Measurements from ENCODE around the gene ARID1A.

DNA sequence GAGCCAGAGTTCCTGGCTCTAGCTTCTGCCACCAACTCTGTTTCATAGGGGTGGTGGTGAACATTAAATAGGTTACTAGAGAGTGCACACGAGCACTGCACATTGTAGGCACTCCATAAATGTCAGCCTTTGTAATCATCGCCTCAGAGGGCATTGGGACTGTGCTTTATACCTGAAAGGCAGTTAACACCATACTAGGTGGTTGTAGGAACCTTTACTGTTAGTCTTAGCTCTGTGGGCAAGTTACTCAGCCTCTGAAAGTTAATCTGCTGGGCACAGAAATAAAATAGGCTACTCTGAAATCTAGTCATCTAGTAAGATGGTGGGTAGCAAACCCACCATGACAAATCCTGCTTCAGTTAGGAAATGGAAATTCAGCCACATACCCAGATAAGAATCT, 37.6 kb downstream of the ARID1A start:
- TF ChIP-seq, protein P1, sequence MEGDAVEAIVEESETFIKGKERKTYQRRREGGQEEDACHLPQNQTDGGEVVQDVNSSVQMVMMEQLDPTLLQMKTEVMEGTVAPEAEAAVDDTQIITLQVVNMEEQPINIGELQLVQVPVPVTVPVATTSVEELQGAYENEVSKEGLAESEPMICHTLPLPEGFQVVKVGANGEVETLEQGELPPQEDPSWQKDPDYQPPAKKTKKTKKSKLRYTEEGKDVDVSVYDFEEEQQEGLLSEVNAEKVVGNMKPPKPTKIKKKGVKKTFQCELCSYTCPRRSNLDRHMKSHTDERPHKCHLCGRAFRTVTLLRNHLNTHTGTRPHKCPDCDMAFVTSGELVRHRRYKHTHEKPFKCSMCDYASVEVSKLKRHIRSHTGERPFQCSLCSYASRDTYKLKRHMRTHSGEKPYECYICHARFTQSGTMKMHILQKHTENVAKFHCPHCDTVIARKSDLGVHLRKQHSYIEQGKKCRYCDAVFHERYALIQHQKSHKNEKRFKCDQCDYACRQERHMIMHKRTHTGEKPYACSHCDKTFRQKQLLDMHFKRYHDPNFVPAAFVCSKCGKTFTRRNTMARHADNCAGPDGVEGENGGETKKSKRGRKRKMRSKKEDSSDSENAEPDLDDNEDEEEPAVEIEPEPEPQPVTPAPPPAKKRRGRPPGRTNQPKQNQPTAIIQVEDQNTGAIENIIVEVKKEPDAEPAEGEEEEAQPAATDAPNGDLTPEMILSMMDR (IDR thresholded peaks at IDR 0.05) = no peak
- TF ChIP-seq POLR2A (IDR thresholded peaks at IDR 0.05) = no peak
- no peak for TF ChIP-seq POLR2AphosphoS5 (IDR thresholded peaks at IDR 0.05)

Measured in stomach (tissue), 4 donors.